NCI-H1436 treated with DMSO at 0.1 percent for 48 hours (cell line): Measurements from ENCODE around the gene APOBEC3G.
"Not testable (repeated sequence)": the region's sequence is repeated elsewhere in the genome, so short reads cannot be mapped to it uniquely, and the experiment has no call there.

Source experiments
- DNase-seq: peaks from one replicate; lab custom pipeline; 2025; lab: John Stamatoyannopoulos, UW

APOBEC3G gene

GRCh38 chr22:39077026-39077840, at the start of gene APOBEC3G:
APOBEC3G (plus strand) TSS chr22:39077275; CDS start chr22:39077362, 87 bp downstream.
- DNase-seq, result not testable (repeated sequence)

GRCh38 chr22:39027717-39028116, 49.4 kb upstream of the APOBEC3G start:
- DNase-seq, result no peak

GRCh38 chr22:39028281-39028680, 48.8 kb upstream of the APOBEC3G start:
- no peak for DNase-seq

GRCh38 chr22:39029227-39029626, 47.8 kb upstream of the APOBEC3G start:
- DNase-seq, result no peak

- no peak for DNase-seq
Measured at GRCh38 chr22:39030705-39031104, 46.4 kb upstream of the APOBEC3G start.

GRCh38 chr22:39031434-39032295, 45.4 kb upstream of the APOBEC3G start:
- not testable (repeated sequence) for DNase-seq

GRCh38 chr22:39037071-39037470, 40.0 kb upstream of the APOBEC3G start:
- not testable (repeated sequence) for DNase-seq

GRCh38 chr22:39039306-39040126, 37.6 kb upstream of the APOBEC3G start:
- DNase-seq, result no peak

GRCh38 chr22:39040155-39040537, 36.9 kb upstream of the APOBEC3G start:
- not testable (repeated sequence) for DNase-seq

GRCh38 chr22:39040538-39041296, 36.4 kb upstream of the APOBEC3G start, which contains the start of gene APOBEC3F:
APOBEC3F (plus strand) TSS chr22:39040864; CDS start chr22:39040961, 97 bp downstream.
- DNase-seq, result not testable (repeated sequence)

- DNase-seq, result no peak
Measured at GRCh38 chr22:39041908-39042307, 35.2 kb upstream of the APOBEC3G start.

GRCh38 chr22:39043063-39043462, 34.0 kb upstream of the APOBEC3G start:
- not testable (repeated sequence) for DNase-seq

GRCh38 chr22:39045136-39045535, 31.9 kb upstream of the APOBEC3G start:
- DNase-seq, result not testable (repeated sequence)

GRCh38 chr22:39049486-39049885, 27.6 kb upstream of the APOBEC3G start:
- DNase-seq, result not testable (repeated sequence)

- not testable (repeated sequence) for DNase-seq
Measured at GRCh38 chr22:39051844-39052495, 25.1 kb upstream of the APOBEC3G start.

GRCh38 chr22:39055658-39056057, 21.4 kb upstream of the APOBEC3G start:
- DNase-seq, result no peak

- not testable (repeated sequence) for DNase-seq
Measured at GRCh38 chr22:39061290-39061689, 15.8 kb upstream of the APOBEC3G start.

GRCh38 chr22:39061951-39062350, 15.1 kb upstream of the APOBEC3G start:
- DNase-seq, result not testable (repeated sequence)

GRCh38 chr22:39063904-39064303, 13.2 kb upstream of the APOBEC3G start:
- DNase-seq, result not testable (repeated sequence)
